Neural cell (in vitro differentiated cells): ENCODE measurements around the gene LPP. TPM values are rescaled to one million over a fixed set of nuclear protein-coding genes. Genes with fewer than 3 reads are reported as not detected.

Experiments used
- H2AFZ ChIP-seq: fragments of 200-600, 300-800 bp; sonication (generic), shearing (Covaris generic); 2 replicates; pipeline ENCODE4 v1.6.0; 2014; ENCODE audit warnings: low read depth, mild to moderate bottlenecking, antibody characterized with exemption, low read length, moderate library complexity
- H3F3A ChIP-seq: fragments of 200-600 bp; shearing (Covaris generic); 2 replicates; pipeline ENCODE4 v1.6.1; 2016; ENCODE audit warnings: mild to moderate bottlenecking, moderate library complexity, mixed read lengths, antibody characterized with exemption, low read length; ENCODE audit not compliant: insufficient read depth, poor library complexity, severe bottlenecking
- H3K27ac ChIP-seq: fragments of 200-600, 300-800 bp; sonication (generic), shearing (Covaris generic); 2 replicates; pipeline ENCODE4 v1.5.1; 2014; ENCODE audit warnings: mild to moderate bottlenecking, low read length, moderate library complexity
- H3K27me3 ChIP-seq: fragments of 300-800, 200-600 bp; sonication (generic), shearing (Covaris generic); 2 replicates; pipeline ENCODE4 v1.6.0; 2014; ENCODE audit warnings: mild to moderate bottlenecking, low read depth, low read length, moderate library complexity; ENCODE audit not compliant: insufficient read depth
- H3K36me3 ChIP-seq: fragments of 300-800, 200-600 bp; sonication (generic), shearing (Covaris generic); 2 replicates; pipeline ENCODE4 v1.5.1; 2014; ENCODE audit warnings: mild to moderate bottlenecking, antibody characterized with exemption, low read length, moderate library complexity; ENCODE audit not compliant: insufficient read depth
- H3K4me2 ChIP-seq: fragments of 300-800, 200-600 bp; sonication (generic), shearing (Covaris generic); 2 replicates; pipeline ENCODE4 v1.6.0; 2014; ENCODE audit warnings: mild to moderate bottlenecking, low read length
- H3K4me3 ChIP-seq: fragments of 300-800, 200-600 bp; sonication (generic), shearing (Covaris generic); 2 replicates; pipeline ENCODE4 v1.5.1; 2014; ENCODE audit warnings: mild to moderate bottlenecking, low read length, moderate library complexity
- H3K79me2 ChIP-seq: fragments of 200-600 bp; shearing (Covaris generic); replicated peaks from 2 replicates; pipeline ENCODE4 v1.6.0; 2014; ENCODE audit warnings: mild to moderate bottlenecking, low read length, moderate library complexity; ENCODE audit not compliant: insufficient read depth
- H3K9ac ChIP-seq: fragments of 300-800, 200-600 bp; sonication (generic), shearing (Covaris generic); 2 replicates; pipeline ENCODE4 v1.6.1; 2016; ENCODE audit warnings: mild to moderate bottlenecking, low read length, mixed read lengths
- H3K9me2 ChIP-seq: fragments of 200-600 bp; shearing (Covaris generic); 2 replicates; pipeline ENCODE4 v1.6.1; 2016; ENCODE audit warnings: mild to moderate bottlenecking, low read length, mixed read lengths; ENCODE audit not compliant: insufficient read depth
- H3K9me3 ChIP-seq: fragments of 200-600, 300-800 bp; sonication (generic), shearing (Covaris generic); 2 replicates; pipeline ENCODE4 v1.6.1; 2016; ENCODE audit warnings: mild to moderate bottlenecking, mixed run types, low read length, moderate library complexity, mixed read lengths
- H4K20me1 ChIP-seq: fragments of 200-600 bp; shearing (Covaris generic); 2 replicates; pipeline ENCODE4 v1.6.1; 2016; ENCODE audit warnings: mild to moderate bottlenecking, mixed run types; ENCODE audit not compliant: insufficient read depth
- CTCF ChIP-seq: fragments of 450-650 bp; IDR thresholded peaks from 2 replicates; pipeline ENCODE4 v1.5.1; 2014; ENCODE audit warnings: antibody characterized with exemption, mild to moderate bottlenecking, moderate library complexity; ENCODE audit not compliant: poor library complexity, severe bottlenecking
- EP300 ChIP-seq: fragments of 450-650 bp; conservative IDR thresholded peaks from 2 replicates; pipeline ENCODE4 v1.6.1; 2014; ENCODE audit warnings: antibody characterized with exemption, mild to moderate bottlenecking, moderate library complexity; ENCODE audit not compliant: poor library complexity, severe bottlenecking
- EZH2 ChIP-seq: fragments of 200-600, 300-800 bp; shearing (Covaris generic), sonication (generic); IDR thresholded peaks from 2 replicates; pipeline ENCODE4 v1.6.1; 2014; ENCODE audit warnings: antibody characterized with exemption, low read length, borderline replicate concordance, mild to moderate bottlenecking; ENCODE audit not compliant: insufficient read depth, poor library complexity, severe bottlenecking
- MXI1 ChIP-seq: fragments of 450-650 bp; conservative IDR thresholded peaks from 2 replicates; pipeline ENCODE4 v1.6.1; 2014; ENCODE audit warnings: antibody characterized with exemption, mild to moderate bottlenecking; ENCODE audit not compliant: poor library complexity, severe bottlenecking
- POLR2AphosphoS5 ChIP-seq: IDR thresholded peaks from 2 replicates; pipeline ENCODE4 v1.6.1; 2012
- RAD21 ChIP-seq: fragments of 450-650 bp; conservative IDR thresholded peaks from 2 replicates; pipeline ENCODE4 v1.6.1; 2014; ENCODE audit warnings: antibody characterized with exemption, mild to moderate bottlenecking, moderate library complexity
- REST ChIP-seq: IDR thresholded peaks from 2 replicates; pipeline ENCODE4 v1.6.1; 2012; ENCODE audit warnings: borderline replicate concordance
- SMC3 ChIP-seq: fragments of 450-650 bp; conservative IDR thresholded peaks from 2 replicates; pipeline ENCODE4 v1.6.1; 2014; ENCODE audit warnings: antibody characterized with exemption, mild to moderate bottlenecking, moderate library complexity; ENCODE audit not compliant: poor library complexity
- TAF1 ChIP-seq: IDR thresholded peaks from 2 replicates; pipeline ENCODE4 v1.6.1; 2012; ENCODE audit warnings: low read depth
- polyA plus RNA-seq: library from polyadenylated mRNA; depleted of rRNA; stranded (reverse); fragments of >200 nt; gene quantifications from 2 replicates; pipeline ENCODE4 v1.2.3, GENCODE V29; 2014

The LPP gene
- polyA plus RNA-seq, 1 donor from 2014 or later, result 3.0 TPM

- H3K4me2 ChIP-seq, result no peak overlapping the region
- no peaks in the 10 kb centered on the region for H4K20me1 ChIP-seq
- no peak overlapping the region for H2AFZ ChIP-seq
- no peak overlapping the region for H3K9ac ChIP-seq
- no peaks in the 10 kb centered on the region for H3K9me3 ChIP-seq
- H3F3A ChIP-seq, result no peaks in the 10 kb centered on the region
- no peaks in the 10 kb centered on the region for H3K27me3 ChIP-seq
- no peaks in the 10 kb centered on the region for H3K79me2 ChIP-seq
- H3K9me2 ChIP-seq, result no peaks in the 10 kb centered on the region
- H3K27ac ChIP-seq, result no peak overlapping the region
- no peaks in the 10 kb centered on the region for H3K36me3 ChIP-seq
- TF ChIP-seq EP300 (no peak), CTCF (no peak), SMC3 (no peak), REST (no peak), POLR2AphosphoS5 (no peak), EZH2 (no peak), RAD21 (no peak), TAF1 (no peak), MXI1 (no peak)
- no peak overlapping the region for H3K4me3 ChIP-seq
Observed at GRCh38 chr3:188332085-188332484, 178.1 kb downstream of the LPP start.

- no peak overlapping the region for H3K4me3 ChIP-seq
- H4K20me1 ChIP-seq, result no peaks in the 10 kb centered on the region
- H3K79me2 ChIP-seq, result no peaks in the 10 kb centered on the region
- no peak overlapping the region for H3K4me2 ChIP-seq
- H3K36me3 ChIP-seq, result no peaks in the 10 kb centered on the region
- no peak for TF ChIP-seq POLR2AphosphoS5
- no peak for TF ChIP-seq EZH2
- no peak for TF ChIP-seq REST
- no peak for TF ChIP-seq SMC3
- no peak for TF ChIP-seq EP300
- TF ChIP-seq RAD21, result no peak
- TF ChIP-seq CTCF, result no peak
- TF ChIP-seq TAF1, result no peak
- no peak for TF ChIP-seq MXI1
- H3K27ac ChIP-seq, result no peak overlapping the region
- H3K9me3 ChIP-seq, result no peaks in the 10 kb centered on the region
- H3K9me2 ChIP-seq, result no peaks in the 10 kb centered on the region
- no peak overlapping the region for H2AFZ ChIP-seq
- H3K27me3 ChIP-seq, result no peaks in the 10 kb centered on the region
- H3K9ac ChIP-seq, result no peak overlapping the region
- H3F3A ChIP-seq, result no peaks in the 10 kb centered on the region
Observed at GRCh38 chr3:188335656-188336055, 181.7 kb downstream of the LPP start.
